ENCODE results near the gene SPON1. TPM values are rescaled to one million over a fixed set of nuclear protein-coding genes. Genes with fewer than 3 reads are reported as not detected.

Gene SPON1
- total RNA-seq, 1 experiment from 2014 or later: 0.20 TPM

DNA sequence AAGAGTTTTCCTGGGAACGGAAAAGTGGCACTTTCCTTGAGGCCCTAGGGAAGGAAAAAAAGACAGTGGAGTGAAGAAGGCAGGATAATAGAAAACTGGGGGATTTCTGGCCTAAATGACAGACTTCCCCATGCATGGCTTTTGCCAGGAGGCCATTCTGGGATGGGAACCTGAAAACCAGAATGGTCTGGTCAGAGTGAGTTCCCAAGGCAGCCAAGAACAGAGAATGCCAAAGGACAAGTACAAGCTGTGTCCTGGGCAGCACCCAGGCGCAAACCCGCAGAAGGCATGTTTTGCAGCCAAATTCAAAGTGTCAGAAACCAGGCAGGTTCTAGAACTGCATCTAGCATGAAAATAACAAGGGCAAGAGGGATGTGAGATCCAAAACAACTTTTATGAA is 162.4 kb downstream of the SPON1 start:
- no peaks in the 10 kb centered on the region for H3K27me3 ChIP-seq (ENCODE audit: insufficient read depth, low read length)
- no peak overlapping the region for H2AK5ac ChIP-seq (ENCODE audit: insufficient read length, low read length)
- H3K56ac ChIP-seq (ENCODE audit: insufficient read length, low read depth, low read length): no peak overlapping the region
- H3K9ac ChIP-seq (ENCODE audit: extremely low read depth, insufficient read length, low read length): no peak overlapping the region
- H3K27me3 Mint-ChIP-seq (ENCODE audit: low read depth): no peaks in the 10 kb centered on the region
- H2BK15ac ChIP-seq (ENCODE audit: low read depth, low read length): no peak overlapping the region
- DNase-seq: no peak
- no peaks in the 10 kb centered on the region for H3K4me1 Mint-ChIP-seq
- no peak overlapping the region for H4K8ac ChIP-seq (replicated peaks; ENCODE audit: insufficient read length, low read depth, low read length)
- no peak overlapping the region for H2BK12ac ChIP-seq (ENCODE audit: insufficient read length, low read depth, low read length)
- H3K18ac ChIP-seq (ENCODE audit: insufficient read length, low read depth, low read length): no peak overlapping the region
- no peak overlapping the region for H4K91ac ChIP-seq (ENCODE audit: insufficient read length, low read depth, low read length)
- H3K4me2 ChIP-seq (ENCODE audit: insufficient read depth, insufficient read length, low read length): no peak overlapping the region
- H3K23me2 ChIP-seq (ENCODE audit: insufficient read length, low read depth, low read length, poor library complexity, severe bottlenecking): no peaks in the 10 kb centered on the region
- no peak overlapping the region for H3K27ac Mint-ChIP-seq
- H3K14ac ChIP-seq (ENCODE audit: insufficient read depth, low read length): no peak overlapping the region
- peaks cover 2 to 18% (median 5%) of the 10 kb centered on the region in 3 experiments; a peak in 5 of 7 replicates for H3K36me3 Mint-ChIP-seq (ENCODE audit: insufficient read depth in 1 of 3, low read depth in 3 of 3)
- H3K9me3 Mint-ChIP-seq: peaks cover 9 to 15% of the 10 kb centered on the region in 2 experiments
- H3K23ac ChIP-seq (ENCODE audit: insufficient read length, low read depth, low read length): no peak overlapping the region
- no CpG with 5 or more reads among the region's 3 CpGs for WGBS (ENCODE audit: extremely low coverage, insufficient read length, low lambda C conversion rate)
- no peak overlapping the region for H2BK120ac ChIP-seq (ENCODE audit: low read depth, low read length, poor library complexity, severe bottlenecking)
- H3K9me3 ChIP-seq (ENCODE audit: control insufficient read depth, low read depth, low read length): peaks cover 5% of the 10 kb centered on the region
- no peaks in the 10 kb centered on the region for H4K20me1 ChIP-seq (ENCODE audit: control insufficient read depth, insufficient read depth, insufficient read length)
- H2BK20ac ChIP-seq (ENCODE audit: low read depth, low read length, poor library complexity, severe bottlenecking): no peak overlapping the region
- H3K4me3 Mint-ChIP-seq: no peak overlapping the region
- no peaks in the 10 kb centered on the region for H3K4me1 ChIP-seq (ENCODE audit: insufficient read depth, low read length)
- H3T11ph ChIP-seq (ENCODE audit: low read length): no peak overlapping the region
- H4K5ac ChIP-seq (ENCODE audit: insufficient read length, low read depth, low read length): no peak overlapping the region
- no peak for TF ChIP-seq CTCF (conservative IDR thresholded peaks at IDR 0.05)
- no peak overlapping the region for H2BK5ac ChIP-seq (ENCODE audit: insufficient read length, low read length)
- H3K79me1 ChIP-seq (ENCODE audit: insufficient read depth, low read depth, low read length, poor library complexity, severe bottlenecking): no peaks in the 10 kb centered on the region
- H3K79me2 ChIP-seq (ENCODE audit: insufficient read depth, low read length): no peaks in the 10 kb centered on the region
- H2AFZ ChIP-seq (ENCODE audit: low read length): no peak overlapping the region
- H3K27ac ChIP-seq (ENCODE audit: insufficient read length, low read depth, low read length): no peak overlapping the region
- H3K4ac ChIP-seq (ENCODE audit: low read depth, low read length): no peak overlapping the region

Measured in H9 (cell line).